ENCODE results near the gene SND1.
"Not testable (repeated sequence)": the region's sequence is repeated elsewhere in the genome, so short reads cannot be mapped to it uniquely, and the experiment has no call there.

SND1 gene

GRCh38 chr7:128097211-128097731 lies 445.3 kb downstream of the SND1 start:
- DNase-seq (ENCODE audit: low read depth in 2 of 2): no peak

GRCh38 chr7:128098629-128099028 lies 446.6 kb downstream of the SND1 start:
- DNase-seq (ENCODE audit: low read depth in 2 of 2): no peak

GRCh38 chr7:128099204-128099671 lies 447.2 kb downstream of the SND1 start:
- no peak for DNase-seq (ENCODE audit: low read depth in 2 of 2)

DNA sequence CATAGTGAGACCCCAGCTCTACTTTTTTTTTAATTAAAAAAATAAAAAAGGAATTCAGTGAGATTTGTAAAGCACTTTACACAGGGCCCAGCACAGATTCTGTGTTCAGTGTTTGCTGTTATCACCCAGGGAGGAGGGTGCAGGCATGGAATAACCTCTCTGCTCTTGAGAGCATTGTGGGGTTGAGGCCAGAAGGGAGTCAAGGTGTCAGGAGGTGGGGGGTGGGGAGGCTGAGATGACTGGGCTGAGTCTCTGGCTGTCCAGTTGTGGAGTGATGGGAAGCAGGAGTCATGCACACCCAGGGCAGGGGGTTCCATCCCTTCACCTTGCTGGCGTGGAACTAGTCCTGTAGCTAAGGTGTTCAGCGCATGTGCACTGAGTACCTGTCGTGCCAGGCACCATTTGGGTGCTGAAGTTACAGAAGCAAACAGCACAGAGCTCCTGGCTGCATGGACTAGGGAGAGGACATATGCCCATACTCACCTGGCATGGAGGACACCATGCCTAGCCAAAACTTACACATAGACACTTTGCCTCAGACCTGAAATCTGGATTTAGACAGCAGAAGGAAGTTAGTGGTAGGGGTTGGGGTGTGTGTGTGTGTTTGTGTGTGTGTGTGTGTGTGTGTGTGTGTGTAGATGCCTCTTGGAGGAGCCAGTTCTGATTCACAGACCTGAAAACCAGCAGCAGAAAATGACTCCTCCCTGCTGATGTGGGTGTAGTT lies 448.4 kb downstream of the SND1 start:
- no peak for DNase-seq (ENCODE audit: low read depth in 2 of 2)

GRCh38 chr7:128100949-128101713 lies 449.1 kb downstream of the SND1 start:
- no peak for DNase-seq (ENCODE audit: low read depth in 2 of 2)

- no peak for DNase-seq (ENCODE audit: low read depth in 2 of 2)
Observed at GRCh38 chr7:128102490-128103291, 450.7 kb downstream of the SND1 start.

GRCh38 chr7:128103498-128104107 lies 451.6 kb downstream of the SND1 start:
- DNase-seq (ENCODE audit: low read depth in 2 of 2): no peak

DNA sequence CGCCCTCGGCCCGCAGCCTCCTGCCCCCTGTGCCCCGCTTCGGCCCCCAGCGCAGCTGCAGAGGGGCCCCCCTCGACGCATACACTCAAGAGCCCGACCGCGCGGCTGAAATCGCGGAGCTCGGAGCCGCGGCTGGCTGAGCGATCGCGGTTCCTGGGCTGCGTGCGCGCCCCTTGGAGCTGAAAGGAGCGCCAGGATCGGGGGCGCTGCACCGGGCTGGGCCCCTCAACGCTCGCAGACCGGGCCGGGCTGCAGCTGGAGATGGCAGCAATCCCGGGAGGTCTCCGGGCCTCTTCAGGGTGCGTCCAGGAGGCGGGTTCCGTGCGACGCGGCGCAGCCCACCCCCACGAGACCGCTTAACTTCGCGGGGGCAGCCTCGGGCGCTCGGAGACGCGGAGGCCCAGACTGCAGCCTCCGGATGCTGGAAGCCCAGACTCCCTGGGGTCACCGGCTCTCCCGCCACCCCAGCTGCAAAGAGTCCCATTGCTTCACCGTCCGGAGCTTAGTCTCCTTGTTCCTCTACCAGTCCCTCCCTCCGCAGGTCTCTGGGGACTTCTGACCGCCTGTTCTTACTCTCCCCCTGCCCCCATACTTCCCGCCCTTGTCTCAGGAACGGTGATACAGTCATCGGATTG lies 452.2 kb downstream of the SND1 start:
- DNase-seq (ENCODE audit: low read depth in 2 of 2): no peak

DNA sequence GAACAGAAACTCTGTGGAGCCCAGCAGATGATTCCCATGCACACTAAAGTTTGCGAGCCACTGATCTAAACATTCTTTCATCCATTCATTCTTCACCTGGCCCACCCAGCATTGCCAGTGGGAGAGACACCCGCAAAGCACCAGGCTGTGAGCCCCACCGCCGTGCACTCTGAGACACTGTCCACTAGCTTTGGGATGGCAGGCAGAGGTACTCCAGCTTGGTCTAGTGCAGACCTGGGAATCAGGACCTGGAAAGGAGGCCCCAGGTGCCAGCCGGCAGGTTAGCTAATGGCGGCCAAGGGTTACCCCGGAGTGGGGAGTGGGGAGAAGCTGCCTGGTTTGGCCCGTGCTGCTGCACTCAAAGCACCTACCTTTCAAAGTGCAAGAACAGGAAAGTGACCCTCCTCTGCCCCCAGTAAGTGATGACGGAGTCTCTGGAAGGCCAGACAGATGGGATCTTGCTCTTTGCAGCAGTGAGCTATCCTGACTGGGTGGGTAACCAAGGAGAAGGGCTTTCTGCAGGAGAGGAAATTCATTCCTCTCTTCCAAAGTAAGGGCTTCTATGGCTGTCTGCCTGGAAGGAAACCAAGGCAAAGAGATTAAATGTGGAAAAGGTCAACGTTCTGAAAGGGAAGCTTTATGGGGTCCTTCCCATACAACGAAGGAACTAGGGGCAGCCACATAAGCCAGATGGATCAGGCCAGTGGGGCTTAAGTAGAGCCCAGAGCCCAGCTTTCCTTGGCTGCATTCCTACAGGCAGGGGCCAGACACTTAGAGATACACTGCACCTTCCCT lies 453.4 kb downstream of the SND1 start:
- DNase-seq (ENCODE audit: low read depth in 2 of 2): no peak

- DNase-seq (ENCODE audit: low read depth in 2 of 2): no peak
Observed at GRCh38 chr7:128106821-128107220, 454.8 kb downstream of the SND1 start.

- not testable (repeated sequence) for DNase-seq (ENCODE audit: low read depth in 2 of 2)
Observed at GRCh38 chr7:128107516-128107915, 455.5 kb downstream of the SND1 start.

DNA sequence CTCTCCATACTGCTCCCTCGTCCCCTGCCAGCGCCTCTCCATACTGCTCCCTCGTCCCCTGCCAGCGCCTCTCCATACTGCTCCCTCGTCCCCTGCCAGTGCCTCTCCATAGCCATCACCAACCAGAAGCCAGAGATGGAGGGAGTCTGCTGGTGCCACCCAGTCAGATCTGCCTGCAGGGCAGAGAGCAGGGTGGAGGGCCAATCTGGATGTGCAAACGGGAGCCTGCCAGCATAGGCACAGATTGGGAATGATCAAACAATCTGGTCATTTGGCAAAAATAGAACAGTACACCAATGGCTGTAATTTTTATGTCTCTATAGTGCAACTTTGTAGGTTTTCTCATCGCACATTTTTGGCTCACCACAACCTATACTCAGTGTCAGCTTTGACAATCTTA lies 456.1 kb downstream of the SND1 start:
- no peak for DNase-seq (ENCODE audit: low read depth in 2 of 2)

DNA sequence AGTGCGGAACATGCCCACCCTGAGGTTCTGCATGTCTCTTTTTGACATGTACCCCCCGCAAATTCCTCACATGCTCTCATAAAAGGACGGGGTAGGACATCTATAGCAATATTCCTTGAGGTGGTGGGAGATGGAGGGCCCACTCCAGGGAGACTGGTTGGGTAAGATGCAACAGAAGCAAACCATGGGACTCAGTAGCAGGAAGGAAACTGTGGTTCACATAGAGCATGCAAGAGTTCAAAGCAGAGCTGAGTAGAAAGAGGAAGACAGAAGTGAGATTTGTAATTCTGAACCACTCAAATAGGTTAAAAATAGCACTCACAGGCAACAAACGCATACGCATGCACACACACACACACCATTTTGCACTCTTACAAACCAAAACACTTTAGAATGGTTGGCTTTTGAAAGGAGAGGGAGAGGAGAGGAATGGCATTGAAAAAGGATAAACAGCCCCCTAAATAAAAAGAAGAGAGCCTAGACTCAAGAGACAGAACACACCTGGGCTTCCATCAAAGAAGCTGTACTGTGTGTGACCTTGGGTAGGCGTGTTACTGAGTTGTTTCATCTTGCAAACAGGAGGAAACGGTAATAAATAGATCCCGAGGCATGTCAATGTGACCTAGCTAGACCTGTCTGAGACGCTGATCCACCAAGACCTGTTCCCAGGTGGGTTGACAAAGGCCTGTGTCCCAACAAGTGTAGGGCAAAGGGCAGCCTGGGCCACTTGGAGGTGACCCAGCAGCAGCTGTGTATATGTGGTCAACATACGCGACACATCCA lies 456.8 kb downstream of the SND1 start:
- no peak for DNase-seq (ENCODE audit: low read depth in 2 of 2)

- not testable (repeated sequence) for DNase-seq (ENCODE audit: low read depth in 2 of 2)
Observed at GRCh38 chr7:128109424-128109969, 457.5 kb downstream of the SND1 start.

GRCh38 chr7:128110641-128111364 lies 458.8 kb downstream of the SND1 start:
- DNase-seq (ENCODE audit: low read depth in 2 of 2): no peak

DNA sequence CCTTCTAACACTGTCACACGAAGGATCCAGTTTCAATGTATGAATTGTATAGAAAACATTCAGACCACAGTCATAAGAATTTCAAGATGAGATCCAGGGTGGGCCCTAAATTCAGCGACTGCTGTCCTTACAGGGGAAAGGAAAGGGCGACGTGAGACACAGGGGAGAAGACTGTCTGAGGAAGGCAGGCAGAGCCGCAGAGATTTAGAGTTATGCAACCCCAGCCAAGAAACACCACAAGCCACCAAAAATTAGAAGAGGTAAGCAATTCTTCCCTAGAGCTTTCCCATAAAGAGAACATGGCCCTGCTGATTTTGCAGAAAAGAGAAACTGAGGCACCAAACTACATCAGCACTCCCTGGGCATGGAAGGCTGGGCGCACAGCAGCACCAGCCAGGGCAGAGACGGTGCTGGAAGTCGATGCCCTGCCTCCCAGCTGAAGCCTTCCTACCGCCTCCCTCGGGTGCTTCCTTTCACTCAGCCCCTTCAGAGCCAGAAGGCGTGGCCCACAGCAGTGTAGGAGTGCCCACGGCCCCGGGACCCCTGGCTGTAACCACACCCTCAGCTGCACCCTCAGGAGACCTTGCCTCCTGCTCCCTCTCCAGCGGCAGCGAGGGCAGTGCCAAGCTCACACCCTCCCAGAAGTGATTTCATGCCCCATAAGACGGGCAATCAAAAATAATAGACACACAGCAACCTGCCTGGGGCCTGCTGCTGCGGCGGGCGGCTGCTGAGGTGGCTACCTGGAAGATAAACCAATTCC lies 460.2 kb downstream of the SND1 start:
- no peak for DNase-seq (ENCODE audit: low read depth in 2 of 2)

DNA sequence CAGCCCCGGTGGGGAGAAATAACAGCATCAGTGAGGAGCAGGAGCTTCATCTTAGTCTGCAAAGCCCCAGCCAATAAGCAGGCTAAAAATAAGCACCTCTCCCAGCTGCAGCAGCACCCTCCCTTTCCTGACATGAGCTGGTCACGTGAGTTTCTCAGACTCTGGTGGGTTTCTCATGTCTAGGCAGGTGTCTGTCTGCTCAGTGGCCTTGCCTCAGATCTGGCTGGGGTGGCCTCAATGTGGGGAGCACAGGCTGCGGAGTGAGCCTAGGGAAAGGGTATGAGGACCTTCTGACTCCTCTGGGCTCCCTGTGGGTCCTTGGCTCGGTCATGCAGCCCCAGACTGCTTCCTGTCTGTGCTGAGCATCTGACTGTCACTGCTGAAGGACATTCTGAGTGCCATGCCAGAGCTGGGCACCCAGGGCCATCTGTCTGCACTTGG lies 460.8 kb downstream of the SND1 start:
- no peak for DNase-seq (ENCODE audit: low read depth in 2 of 2)

DNA sequence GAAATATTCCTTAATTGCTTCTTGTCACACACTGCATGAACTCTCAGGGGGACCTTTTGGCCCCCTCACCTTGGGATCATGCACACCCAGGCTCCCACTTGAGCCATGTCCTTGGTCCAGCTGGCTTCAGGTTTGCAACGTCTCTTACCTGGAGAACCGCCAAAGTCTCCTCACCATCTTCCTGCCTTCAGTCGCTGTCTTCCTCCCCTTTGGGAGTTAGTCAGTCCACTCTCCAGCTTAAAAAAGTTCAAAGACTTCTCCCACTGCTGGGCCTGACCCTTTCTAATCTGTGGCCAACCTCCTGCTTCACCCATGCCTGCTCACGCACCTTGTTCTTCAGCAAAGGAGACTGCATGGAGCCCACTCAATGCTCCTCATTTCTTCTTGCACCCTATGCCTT lies 461.8 kb downstream of the SND1 start:
- DNase-seq (ENCODE audit: low read depth in 2 of 2): no peak

Measured in activated CD4-positive, alpha-beta T cell treated with anti-CD3 and anti-CD28 coated beads for 24 hours (primary cell).